ENCODE results near the gene ZNF462.
"Not testable (repeated sequence)": the region's sequence is repeated elsewhere in the genome, so short reads cannot be mapped to it uniquely, and the experiment has no call there.

ZNF462 gene

GRCh38 chr9:106889061-106889590, 26.2 kb downstream of the ZNF462 start:
- DNase-seq (ENCODE audit: low spot score), result no peak

GRCh38 chr9:106890608-106891007, 27.6 kb downstream of the ZNF462 start:
- DNase-seq (ENCODE audit: low spot score), result no peak

- no peak for DNase-seq (ENCODE audit: low spot score)
Measured at GRCh38 chr9:106891286-106891685, 28.3 kb downstream of the ZNF462 start.

- DNase-seq (ENCODE audit: low spot score), result no peak
Measured at GRCh38 chr9:106892632-106893031, 29.7 kb downstream of the ZNF462 start.

- no peak for DNase-seq (ENCODE audit: low spot score)
Measured at GRCh38 chr9:106893088-106893487, 30.1 kb downstream of the ZNF462 start.

- DNase-seq (ENCODE audit: low spot score), result no peak
Measured at GRCh38 chr9:106896695-106897094, 33.7 kb downstream of the ZNF462 start.

GRCh38 chr9:106897236-106897635, 34.3 kb downstream of the ZNF462 start:
- DNase-seq (ENCODE audit: low spot score), result no peak

- no peak for DNase-seq (ENCODE audit: low spot score)
Measured at GRCh38 chr9:106897751-106898150, 34.8 kb downstream of the ZNF462 start.

GRCh38 chr9:106900523-106900922, 37.6 kb downstream of the ZNF462 start:
- not testable (repeated sequence) for DNase-seq (ENCODE audit: low spot score)

- no peak for DNase-seq (ENCODE audit: low spot score)
Measured at GRCh38 chr9:106906129-106906528, 43.2 kb downstream of the ZNF462 start.

GRCh38 chr9:106911951-106912350, 49.0 kb downstream of the ZNF462 start:
- no peak for DNase-seq (ENCODE audit: low spot score)

- no peak for DNase-seq (ENCODE audit: low spot score)
Measured at GRCh38 chr9:106913276-106913675, 50.3 kb downstream of the ZNF462 start.

GRCh38 chr9:106915851-106916250, 52.9 kb downstream of the ZNF462 start:
- no peak for DNase-seq (ENCODE audit: low spot score)

- DNase-seq (ENCODE audit: low spot score), result no peak
Measured at GRCh38 chr9:106916466-106917235, 53.7 kb downstream of the ZNF462 start.

GRCh38 chr9:106918825-106919509, 56.0 kb downstream of the ZNF462 start:
- no peak for DNase-seq (ENCODE audit: low spot score)

- DNase-seq (ENCODE audit: low spot score), result no peak
Measured at GRCh38 chr9:106920091-106920490, 57.1 kb downstream of the ZNF462 start.

- DNase-seq (ENCODE audit: low spot score), result no peak
Measured at GRCh38 chr9:106920701-106921283, 57.8 kb downstream of the ZNF462 start.

- DNase-seq (ENCODE audit: low spot score), result no peak
Measured at GRCh38 chr9:106921341-106921899, 58.5 kb downstream of the ZNF462 start.

- DNase-seq (ENCODE audit: low spot score), result no peak
Measured at GRCh38 chr9:106922026-106922425, 59.1 kb downstream of the ZNF462 start.

GRCh38 chr9:106925392-106925791, 62.4 kb downstream of the ZNF462 start:
- no peak for DNase-seq (ENCODE audit: low spot score)

GRCh38 chr9:106927916-106928315, 65.0 kb downstream of the ZNF462 start:
- DNase-seq (ENCODE audit: low spot score), result no peak

- no peak for DNase-seq (ENCODE audit: low spot score)
Measured at GRCh38 chr9:106928350-106928749, 65.4 kb downstream of the ZNF462 start.

Measured in left forelimb (tissue), 1 donor.